HG02678 (cell line): Measurements from ENCODE around the gene CAPN13.
A peak's percentile ranks its signal among the peaks of the same experiment; 100 is the strongest.
"Not testable (repeated sequence)": the region's sequence is repeated elsewhere in the genome, so short reads cannot be mapped to it uniquely, and the experiment has no call there.

Experiments
- ATAC-seq: cut with Tn5 transposase; IDR thresholded peaks from one replicate; pipeline ENCODE4 v1.9.1; 2021; ENCODE audit warnings: mild to moderate bottlenecking, moderate library complexity; ENCODE audit not compliant: unreplicated experiment

Gene CAPN13

GRCh38 chr2:30706534-30707303, 100.5 kb downstream of the CAPN13 start:
- peak; percentile 40 for ATAC-seq

GRCh38 chr2:30705711-30706533, 101.3 kb downstream of the CAPN13 start:
- no peak for ATAC-seq

GRCh38 chr2:30705056-30705455, 102.2 kb downstream of the CAPN13 start:
- ATAC-seq: no peak

GRCh38 chr2:30704309-30705020, 102.8 kb downstream of the CAPN13 start:
- no peak for ATAC-seq

GRCh38 chr2:30702694-30703093, 104.6 kb downstream of the CAPN13 start:
- no peak for ATAC-seq

GRCh38 chr2:30701782-30702181, 105.5 kb downstream of the CAPN13 start:
- ATAC-seq: no peak

GRCh38 chr2:30697242-30698103, 109.8 kb downstream of the CAPN13 start:
- not testable (repeated sequence) for ATAC-seq

- ATAC-seq: no peak
These were observed 111.5 kb downstream of the CAPN13 start for GRCh38 chr2:30695749-30696148.

GRCh38 chr2:30694286-30695055, 112.8 kb downstream of the CAPN13 start:
- ATAC-seq: no peak

GRCh38 chr2:30693821-30694281, 113.4 kb downstream of the CAPN13 start:
- no peak for ATAC-seq

GRCh38 chr2:30692829-30693275, 114.4 kb downstream of the CAPN13 start:
- no peak for ATAC-seq

GRCh38 chr2:30691948-30692828, 115.1 kb downstream of the CAPN13 start:
- no peak for ATAC-seq

GRCh38 chr2:30691091-30691947, 115.9 kb downstream of the CAPN13 start:
- ATAC-seq: no peak

- no peak for ATAC-seq
These were observed 117.1 kb downstream of the CAPN13 start for GRCh38 chr2:30690126-30690561.

- no peak for ATAC-seq
These were observed 117.6 kb downstream of the CAPN13 start for GRCh38 chr2:30689496-30690125.

GRCh38 chr2:30688956-30689401, 118.3 kb downstream of the CAPN13 start:
- ATAC-seq: no peak

GRCh38 chr2:30686669-30687068, 120.6 kb downstream of the CAPN13 start:
- no peak for ATAC-seq
